ES-I3 (cell line): ENCODE measurements around the gene SMIM1.

Source experiments
- H3K36me3 ChIP-seq: 2 replicates; pipeline ENCODE4 v1.6.1; 2013; ENCODE audit warnings: mild to moderate bottlenecking, low read length, control low read depth, moderate library complexity; ENCODE audit not compliant: insufficient read depth
- H3K4me1 ChIP-seq: 2 replicates; pipeline ENCODE4 v1.6.1; 2013; ENCODE audit warnings: mild to moderate bottlenecking, control low read depth, low read length; ENCODE audit not compliant: insufficient read depth
- H3K9ac ChIP-seq: 2 replicates; pipeline ENCODE4 v1.6.1; 2013; ENCODE audit warnings: low read depth, mild to moderate bottlenecking, low read length, moderate library complexity
- H3K9me3 ChIP-seq: 2 replicates; pipeline ENCODE4 v1.6.1; 2013; ENCODE audit warnings: mild to moderate bottlenecking, low read length, moderate library complexity; ENCODE audit not compliant: control insufficient read depth, insufficient read depth

SMIM1 gene

DNA sequence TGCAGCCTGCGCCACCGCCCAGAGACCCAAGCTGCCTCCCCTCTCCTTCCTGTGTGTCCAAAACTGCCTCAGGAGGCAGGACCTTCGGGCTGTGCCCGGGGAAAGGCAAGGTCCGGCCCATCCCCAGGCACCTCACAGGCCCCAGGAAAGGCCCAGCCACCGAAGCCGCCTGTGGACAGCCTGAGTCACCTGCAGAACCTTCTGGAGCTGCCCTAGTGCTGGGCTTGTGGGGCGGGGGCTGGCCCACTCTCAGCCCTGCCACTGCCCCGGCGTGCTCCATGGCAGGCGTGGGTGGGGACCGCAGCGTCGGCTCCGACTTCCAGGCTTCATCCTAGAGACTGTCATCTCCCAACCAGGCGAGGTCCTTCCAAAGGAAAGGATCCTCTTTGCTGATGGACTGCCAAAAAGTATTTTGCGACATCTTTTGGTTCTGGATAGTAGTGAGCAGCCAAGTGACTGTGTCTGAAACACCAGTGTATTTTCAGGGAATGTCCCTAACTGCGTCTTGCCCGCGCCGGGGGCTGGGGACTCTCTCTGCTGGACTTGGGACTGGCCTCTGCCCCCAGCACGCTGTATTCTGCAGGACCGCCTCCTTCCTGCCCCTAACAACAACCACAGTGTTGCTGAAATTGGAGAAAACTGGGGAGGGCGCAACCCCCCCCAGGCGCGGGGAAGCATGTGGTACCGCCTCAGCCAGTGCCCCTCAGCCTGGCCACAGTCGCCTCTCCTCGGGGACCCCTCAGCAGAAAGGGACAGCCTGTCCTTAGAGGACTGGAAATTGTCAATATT, 39.3 kb upstream of the SMIM1 start:
- Histone ChIP-seq H3K4me1 (peaks cover 4% of the 10 kb centered on the region; the same call in 1 of the 2 replicates), H3K36me3 (peaks cover 4% of the 10 kb centered on the region; the same call in 1 of the 2 replicates), H3K9me3 (no peaks in the 10 kb centered on the region), H3K9ac (no peak overlapping the region)

DNA sequence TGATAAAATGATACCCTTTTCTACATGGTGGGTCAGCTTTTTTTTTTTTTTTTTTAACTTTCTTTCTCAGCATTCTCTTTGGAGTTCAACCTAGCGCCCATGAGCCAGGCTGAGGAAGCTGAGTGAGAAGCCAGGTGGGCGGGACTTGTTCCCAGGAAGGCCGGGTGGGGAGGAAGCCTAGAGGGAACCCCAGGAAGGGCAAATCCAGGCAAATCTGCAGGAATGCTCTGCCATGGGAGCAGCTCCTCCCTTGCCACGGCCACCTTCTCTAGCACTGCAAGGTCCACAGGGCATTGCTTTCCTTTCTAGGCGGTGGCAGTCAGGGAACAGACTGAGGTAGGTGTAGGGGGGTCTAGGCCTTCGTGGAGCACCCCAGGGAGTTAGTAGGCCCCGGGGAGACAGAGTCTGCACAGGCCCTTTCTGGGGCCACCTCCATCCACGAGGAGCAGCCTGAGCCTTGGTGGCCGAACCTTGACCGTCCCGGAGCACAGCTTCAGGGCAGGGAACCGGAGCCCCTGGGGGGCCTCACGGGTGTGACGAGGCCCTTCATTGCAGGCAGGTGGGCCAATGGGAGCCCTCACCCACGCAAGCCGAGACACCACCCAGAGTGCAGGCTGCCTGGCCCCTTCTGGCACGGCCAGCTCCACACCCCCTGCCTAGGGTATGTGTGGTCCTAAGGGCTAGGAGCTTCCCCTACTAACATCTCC, 38.5 kb upstream of the SMIM1 start:
- H3K9ac ChIP-seq = no peak overlapping the region
- peaks cover 4% of the 10 kb centered on the region; the same call in 1 of the 2 replicates for H3K4me1 ChIP-seq
- H3K9me3 ChIP-seq = no peaks in the 10 kb centered on the region
- peaks cover 10% of the 10 kb centered on the region for H3K36me3 ChIP-seq

DNA sequence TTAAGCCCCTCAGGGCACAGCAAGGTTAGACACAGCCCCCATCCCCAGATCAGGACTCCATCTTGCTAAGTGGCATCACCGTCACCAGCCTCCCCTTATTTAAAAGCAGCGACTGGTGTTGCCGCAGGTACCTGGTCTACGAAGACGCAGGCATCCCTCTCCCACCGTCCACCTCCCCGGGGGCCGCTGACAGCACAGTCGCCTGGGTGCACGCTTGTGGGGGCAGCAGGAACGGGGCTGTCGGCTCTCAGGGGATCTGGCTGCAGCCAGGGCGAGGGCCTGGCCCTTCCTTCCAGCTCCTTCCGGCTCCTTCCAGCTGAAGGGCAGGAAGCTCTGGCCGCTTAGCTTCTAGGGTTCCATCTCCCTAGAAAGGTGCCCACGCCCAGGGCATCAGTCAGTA, 37.9 kb upstream of the SMIM1 start:
- Histone ChIP-seq H3K4me1 (peaks cover 4% of the 10 kb centered on the region; the same call in 1 of the 2 replicates), H3K9ac (no peak overlapping the region), H3K9me3 (no peaks in the 10 kb centered on the region), H3K36me3 (peaks cover 11% of the 10 kb centered on the region)

- Histone ChIP-seq H3K4me1 (peaks cover 4% of the 10 kb centered on the region; the same call in 1 of the 2 replicates), H3K36me3 (peaks cover 16% of the 10 kb centered on the region), H3K9ac (no peak overlapping the region), H3K9me3 (no peaks in the 10 kb centered on the region)
These were observed 37.4 kb upstream of the SMIM1 start for GRCh38 chr1:3735027-3735681.

- Histone ChIP-seq H3K36me3 (peaks cover 16% of the 10 kb centered on the region), H3K4me1 (peaks cover 4% of the 10 kb centered on the region; the same call in 1 of the 2 replicates), H3K9ac (no peak overlapping the region), H3K9me3 (no peaks in the 10 kb centered on the region)
These were observed 36.9 kb upstream of the SMIM1 start for GRCh38 chr1:3735688-3736087.

DNA sequence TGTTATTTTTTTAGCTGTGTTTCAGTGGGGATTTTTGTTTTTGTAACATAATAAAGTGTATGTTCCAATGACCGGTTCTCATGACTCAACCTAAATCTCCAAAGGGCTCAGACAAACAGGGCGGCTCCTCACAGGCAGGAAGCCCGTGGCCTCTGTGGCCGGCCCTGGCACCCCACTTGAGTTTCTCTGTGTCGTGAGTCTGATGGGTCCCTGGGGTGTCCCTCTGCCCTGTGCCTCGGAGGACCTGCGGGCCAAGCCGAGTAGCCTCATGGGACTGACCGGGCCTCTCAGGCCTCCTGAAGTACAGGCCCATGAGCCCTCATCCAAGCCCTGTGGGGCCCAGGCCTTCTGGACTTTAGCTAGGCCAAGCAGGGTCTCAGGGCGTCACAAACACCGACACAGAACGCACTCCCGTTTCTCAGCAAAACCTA, 36.4 kb upstream of the SMIM1 start:
- Histone ChIP-seq H3K9ac (no peak overlapping the region), H3K4me1 (peaks cover 4% of the 10 kb centered on the region; the same call in 1 of the 2 replicates), H3K36me3 (peaks cover 16% of the 10 kb centered on the region)

GRCh38 chr1:3736708-3737107, 35.8 kb upstream of the SMIM1 start:
- Histone ChIP-seq H3K36me3 (peaks cover 16% of the 10 kb centered on the region), H3K9ac (no peak overlapping the region), H3K9me3 (no peaks in the 10 kb centered on the region), H3K4me1 (peaks cover 4% of the 10 kb centered on the region; the same call in 1 of the 2 replicates)

More for the DNA sequence above, 36.4 kb upstream of the SMIM1 start:
- no peaks in the 10 kb centered on the region for H3K9me3 ChIP-seq

DNA sequence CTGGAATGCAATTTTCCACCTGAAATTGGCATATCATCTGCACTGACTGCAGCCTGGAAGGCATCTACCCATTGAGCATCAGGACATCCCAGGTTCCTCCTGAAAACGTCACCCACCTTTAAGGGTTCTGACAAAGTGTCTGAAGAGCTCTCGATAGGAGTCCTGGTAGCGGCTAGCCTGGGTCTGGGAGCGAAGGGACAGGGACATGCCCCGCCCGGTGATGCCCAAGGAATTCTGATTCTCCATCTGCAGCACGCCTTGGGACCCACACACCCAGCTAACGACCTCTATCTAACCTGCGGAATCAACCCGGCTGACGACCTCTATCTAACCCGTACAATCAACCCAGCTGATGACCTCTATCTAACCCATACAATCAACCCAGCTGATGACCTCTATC, 33.6 kb upstream of the SMIM1 start:
- H3K4me1 ChIP-seq = peaks cover 2% of the 10 kb centered on the region; the same call in 1 of the 2 replicates
- H3K36me3 ChIP-seq = peaks cover 26% of the 10 kb centered on the region
- H3K9ac ChIP-seq = no peak overlapping the region
- H3K9me3 ChIP-seq = no peaks in the 10 kb centered on the region

DNA sequence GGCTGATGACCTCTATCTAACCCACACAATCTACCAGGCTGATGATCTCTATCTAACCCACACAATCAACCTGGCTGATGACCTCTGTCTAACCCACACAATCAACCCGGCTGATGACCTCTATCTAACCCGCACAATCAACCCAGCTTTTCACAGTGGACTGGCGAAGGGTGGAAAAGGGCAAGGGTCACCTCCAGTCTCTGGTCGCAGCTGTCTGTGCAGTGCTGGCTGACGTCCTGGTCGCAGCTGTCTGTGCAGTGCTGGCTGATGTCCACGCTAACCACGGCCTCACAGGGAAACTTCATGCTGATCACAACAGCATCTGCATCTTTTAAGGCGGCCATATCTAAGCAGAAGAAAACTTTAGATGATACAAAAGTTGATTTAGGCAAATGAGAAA, 32.5 kb upstream of the SMIM1 start:
- no peaks in the 10 kb centered on the region for H3K9me3 ChIP-seq
- H3K4me1 ChIP-seq = 0 out of 2 replicates have a peak, but pooled peaks cover under 1% of the 10 kb centered on the region
- H3K36me3 ChIP-seq = peaks cover 26% of the 10 kb centered on the region
- H3K9ac ChIP-seq = no peak overlapping the region

DNA sequence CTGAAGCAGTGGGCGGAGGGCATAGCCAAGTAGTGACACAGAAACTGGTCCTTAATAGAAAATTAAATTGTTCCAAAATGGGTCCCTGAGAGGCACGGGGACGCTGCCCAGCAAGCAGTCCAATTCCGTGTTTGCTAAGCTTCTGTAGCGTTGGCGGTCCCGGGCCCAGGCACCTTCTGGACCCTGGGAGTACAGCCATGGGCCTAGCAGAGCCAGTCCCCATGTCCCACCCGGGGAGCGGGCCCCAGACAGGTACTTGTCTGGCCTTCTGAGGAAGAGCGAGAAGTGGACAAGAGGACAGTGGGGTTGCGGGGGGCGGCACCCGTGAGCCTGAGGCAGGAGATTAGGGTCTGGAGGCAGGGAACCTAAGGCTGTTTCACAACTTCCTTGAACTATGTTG, 31.8 kb upstream of the SMIM1 start:
- Histone ChIP-seq H3K36me3 (peaks cover 26% of the 10 kb centered on the region), H3K9me3 (no peaks in the 10 kb centered on the region), H3K9ac (no peak overlapping the region), H3K4me1 (peaks cover 7% of the 10 kb centered on the region; the same call in 1 of the 2 replicates)

DNA sequence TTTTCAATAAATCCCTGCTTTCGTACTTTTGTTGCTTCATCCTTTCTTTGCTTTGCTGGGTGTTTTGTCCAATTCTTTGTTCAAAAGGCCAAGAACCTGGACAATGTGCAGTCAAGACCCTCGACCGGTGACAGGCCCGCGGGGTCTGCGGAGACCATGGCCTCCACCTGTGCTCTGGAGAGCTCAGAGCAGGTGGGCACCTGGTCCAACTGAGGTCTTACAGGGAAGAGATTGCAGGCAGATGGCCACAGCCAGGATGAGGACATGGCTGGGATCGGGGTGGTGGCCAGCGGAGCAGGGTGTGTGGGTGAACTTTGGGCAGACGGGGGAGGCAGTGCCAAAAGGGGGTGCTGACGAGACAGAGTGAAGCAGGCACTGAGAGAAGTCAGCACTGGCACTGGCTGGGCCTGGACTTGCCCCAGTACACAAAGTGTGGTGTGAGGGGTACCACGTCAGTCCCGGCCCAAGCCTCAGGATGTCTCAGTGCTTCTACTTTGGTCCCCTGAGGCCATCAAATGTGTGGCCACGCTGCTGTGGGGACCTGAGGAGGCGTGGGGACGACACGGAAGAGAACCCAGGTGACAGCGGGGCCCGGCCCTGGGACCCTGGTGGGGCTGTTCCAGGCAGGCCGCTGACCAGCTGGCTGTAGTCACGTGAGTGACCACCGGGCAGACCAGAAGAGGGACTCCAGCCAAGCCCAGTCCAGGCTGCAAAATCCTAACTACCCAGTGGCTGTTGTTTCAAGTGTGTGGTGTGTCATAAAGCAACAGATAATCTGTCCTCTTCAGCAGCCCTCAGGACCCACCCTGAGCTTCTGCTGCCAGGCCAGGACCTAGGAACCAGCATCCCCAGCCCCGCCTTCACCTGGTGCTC, 30.7 kb upstream of the SMIM1 start:
- no peak overlapping the region for H3K9ac ChIP-seq
- H3K4me1 ChIP-seq = peaks cover 12% of the 10 kb centered on the region; the same call in 1 of the 2 replicates
- peaks cover 26% of the 10 kb centered on the region for H3K36me3 ChIP-seq

DNA sequence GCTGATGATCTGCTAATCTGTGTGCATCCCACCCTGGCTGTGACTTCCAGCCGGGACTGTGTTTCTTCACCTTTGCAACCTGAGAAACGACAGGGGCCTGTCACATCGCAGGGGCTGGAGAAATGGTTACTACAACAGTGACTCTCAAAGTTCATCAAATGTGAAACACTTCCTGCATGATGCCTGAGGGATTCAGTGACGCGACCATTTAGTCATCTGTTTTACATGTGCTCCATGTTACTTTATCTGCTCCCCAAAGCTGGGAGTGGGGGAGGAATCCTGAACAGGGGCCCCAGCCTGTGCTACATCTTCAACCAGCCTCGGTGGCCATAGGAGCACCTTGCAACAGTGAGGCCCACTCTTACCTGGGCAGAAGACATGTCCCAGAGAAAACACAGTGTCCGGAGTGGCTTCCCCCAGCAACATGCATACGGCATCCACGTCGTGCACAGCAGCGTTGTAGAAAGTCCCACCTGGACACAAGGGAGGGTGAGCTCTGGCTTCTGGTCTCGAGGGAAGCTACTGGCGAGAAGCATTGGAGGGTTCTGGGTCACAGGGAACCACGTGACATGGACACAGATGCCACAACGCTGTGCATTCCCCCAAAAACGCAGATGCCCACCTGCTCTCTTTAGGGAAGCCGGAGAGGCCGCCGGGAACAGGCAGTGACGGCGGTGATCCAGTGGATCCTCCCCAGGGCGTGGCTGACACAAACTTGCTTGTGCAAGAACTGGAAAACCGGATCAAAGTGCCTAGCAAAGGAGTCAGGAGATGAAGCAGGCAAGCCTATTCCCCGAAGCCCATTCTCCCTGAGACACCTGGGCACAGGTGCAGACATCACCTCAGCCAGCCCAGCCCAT, 29.9 kb upstream of the SMIM1 start:
- H3K4me1 ChIP-seq = peaks cover 12% of the 10 kb centered on the region; the same call in 1 of the 2 replicates
- H3K9me3 ChIP-seq = no peaks in the 10 kb centered on the region
- no peak overlapping the region for H3K9ac ChIP-seq
- H3K36me3 ChIP-seq = peaks cover 26% of the 10 kb centered on the region

More for the DNA sequence above, 30.7 kb upstream of the SMIM1 start:
- H3K9me3 ChIP-seq = no peaks in the 10 kb centered on the region

DNA sequence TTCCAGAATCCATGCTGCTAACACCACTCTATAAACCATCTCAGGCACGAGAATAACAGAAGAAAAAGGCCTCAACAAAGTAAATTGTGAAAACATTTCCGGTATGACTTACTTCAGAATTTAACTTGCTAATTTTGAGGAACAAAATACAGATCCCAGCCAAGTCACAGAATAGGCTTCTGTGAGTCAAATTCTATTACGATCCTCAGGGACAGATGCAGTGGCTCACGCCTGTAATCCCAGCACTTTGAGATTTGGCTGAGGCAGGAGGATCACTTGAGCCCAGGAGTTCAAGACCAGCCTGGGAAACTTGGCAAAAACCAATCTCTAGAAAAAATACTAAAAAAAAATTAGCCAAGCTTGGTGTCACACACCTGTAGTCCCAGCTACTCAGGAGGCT, 29.1 kb upstream of the SMIM1 start:
- peaks cover 21% of the 10 kb centered on the region for H3K36me3 ChIP-seq
- peaks cover 12% of the 10 kb centered on the region; the same call in 1 of the 2 replicates for H3K4me1 ChIP-seq
- H3K9me3 ChIP-seq = no peaks in the 10 kb centered on the region
- H3K9ac ChIP-seq = no peak overlapping the region
